ENCODE results near the gene HOXC10. TPM values are rescaled to one million over a fixed set of nuclear protein-coding genes. Genes with fewer than 3 reads are reported as not detected.

HOXC10 gene
- total RNA-seq, 3 donors from 2014 or later (not counting 1 experiment from before 2014, with no cell fraction given), result not detected

- H3K27me3 Mint-ChIP-seq (ENCODE audit: low read depth in 2 of 2), result peaks cover 87 to 92% of the 10 kb centered on the region in 2 donors
- ATAC-seq (no peak), DNase-seq (no peak)
- intact Hi-C loops (cut with micrococcal nuclease), result loop anchor here (2.0 to 10.0 kb wide), 2 partner anchors 14 to 194 kb away; no protein-coding TSS in a partner anchor
- peak overlapping the region; percentile 56 for H3K4me3 Mint-ChIP-seq
- H3K4me3 ChIP-seq (ENCODE audit: low read length), result no peak overlapping the region
- H3K27ac Mint-ChIP-seq, result no peak overlapping the region
- peaks cover 5% of the 10 kb centered on the region for H3K9me3 ChIP-seq (ENCODE audit: control insufficient read depth, insufficient read depth, low read length)
- H3K36me3 ChIP-seq (ENCODE audit: control insufficient read depth, insufficient read depth, low read length), result no peaks in the 10 kb centered on the region
- peaks cover 34 to 53% of the 10 kb centered on the region in 2 donors for H3K4me1 Mint-ChIP-seq
- no peak overlapping the region for H3K27ac ChIP-seq (ENCODE audit: low read length)
- WGBS (ENCODE audit: insufficient coverage), result 10% methylated on average over 5 of the region's 5 CpGs
- no peaks in the 10 kb centered on the region for H3K9me3 Mint-ChIP-seq
- H3K27me3 ChIP-seq (ENCODE audit: control insufficient read depth, insufficient read depth, low read length), result peaks cover 91% of the 10 kb centered on the region
- H3K36me3 Mint-ChIP-seq, result peaks cover 5% of the 10 kb centered on the region
- TF ChIP-seq, protein P1, sequence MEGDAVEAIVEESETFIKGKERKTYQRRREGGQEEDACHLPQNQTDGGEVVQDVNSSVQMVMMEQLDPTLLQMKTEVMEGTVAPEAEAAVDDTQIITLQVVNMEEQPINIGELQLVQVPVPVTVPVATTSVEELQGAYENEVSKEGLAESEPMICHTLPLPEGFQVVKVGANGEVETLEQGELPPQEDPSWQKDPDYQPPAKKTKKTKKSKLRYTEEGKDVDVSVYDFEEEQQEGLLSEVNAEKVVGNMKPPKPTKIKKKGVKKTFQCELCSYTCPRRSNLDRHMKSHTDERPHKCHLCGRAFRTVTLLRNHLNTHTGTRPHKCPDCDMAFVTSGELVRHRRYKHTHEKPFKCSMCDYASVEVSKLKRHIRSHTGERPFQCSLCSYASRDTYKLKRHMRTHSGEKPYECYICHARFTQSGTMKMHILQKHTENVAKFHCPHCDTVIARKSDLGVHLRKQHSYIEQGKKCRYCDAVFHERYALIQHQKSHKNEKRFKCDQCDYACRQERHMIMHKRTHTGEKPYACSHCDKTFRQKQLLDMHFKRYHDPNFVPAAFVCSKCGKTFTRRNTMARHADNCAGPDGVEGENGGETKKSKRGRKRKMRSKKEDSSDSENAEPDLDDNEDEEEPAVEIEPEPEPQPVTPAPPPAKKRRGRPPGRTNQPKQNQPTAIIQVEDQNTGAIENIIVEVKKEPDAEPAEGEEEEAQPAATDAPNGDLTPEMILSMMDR (IDR thresholded peaks at IDR 0.05), result no peak
- peaks cover 30% of the 10 kb centered on the region for H3K4me1 ChIP-seq (ENCODE audit: control insufficient read depth, insufficient read depth, low read length)
Observed at GRCh38 chr12:53988541-53989226, 3.7 kb downstream of the HOXC10 start.

DNA sequence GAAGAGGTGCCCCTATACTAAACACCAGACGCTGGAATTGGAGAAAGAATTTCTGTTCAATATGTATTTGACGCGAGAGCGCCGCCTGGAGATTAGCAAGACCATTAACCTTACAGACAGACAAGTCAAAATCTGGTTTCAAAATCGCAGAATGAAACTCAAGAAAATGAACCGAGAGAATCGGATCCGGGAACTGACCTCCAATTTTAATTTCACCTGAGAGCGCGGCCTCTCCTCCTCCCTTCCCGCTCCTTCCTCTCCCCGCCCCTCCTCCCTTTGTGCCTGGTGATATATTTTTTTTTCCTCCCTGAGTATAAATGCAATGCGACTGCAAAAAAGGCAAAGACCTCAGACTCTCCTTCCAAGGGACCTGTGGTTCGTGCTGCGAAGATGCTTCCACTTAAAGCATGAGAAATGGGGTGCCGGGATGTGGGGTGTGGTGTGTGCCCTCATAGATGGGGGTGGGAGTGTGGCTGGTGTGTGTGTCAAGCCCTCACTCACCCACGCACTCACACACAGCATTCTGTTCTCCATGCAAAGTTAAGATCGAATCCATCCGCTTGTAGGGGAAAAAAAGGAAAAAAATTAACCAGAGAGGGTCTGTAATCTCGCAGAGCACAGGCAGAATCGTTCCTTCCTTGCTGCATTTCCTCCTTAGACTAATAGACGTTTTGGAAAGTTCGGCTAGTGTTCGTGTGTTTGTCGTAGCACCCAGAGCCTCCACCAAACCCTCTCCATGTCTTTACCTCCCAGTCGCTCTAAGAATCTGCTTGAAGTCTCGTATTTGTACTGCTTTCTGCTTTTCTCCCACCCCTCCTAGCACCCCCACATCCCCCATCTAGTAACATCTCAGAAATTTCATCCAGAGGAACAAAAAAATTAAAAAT lies 4.5 kb downstream of the HOXC10 start:
- H3K4me1 ChIP-seq (ENCODE audit: control insufficient read depth, insufficient read depth, low read length), result peaks cover 36% of the 10 kb centered on the region
- TF ChIP-seq, protein P1 (IDR thresholded peaks at IDR 0.05), result peak; percentile 51

DNA sequence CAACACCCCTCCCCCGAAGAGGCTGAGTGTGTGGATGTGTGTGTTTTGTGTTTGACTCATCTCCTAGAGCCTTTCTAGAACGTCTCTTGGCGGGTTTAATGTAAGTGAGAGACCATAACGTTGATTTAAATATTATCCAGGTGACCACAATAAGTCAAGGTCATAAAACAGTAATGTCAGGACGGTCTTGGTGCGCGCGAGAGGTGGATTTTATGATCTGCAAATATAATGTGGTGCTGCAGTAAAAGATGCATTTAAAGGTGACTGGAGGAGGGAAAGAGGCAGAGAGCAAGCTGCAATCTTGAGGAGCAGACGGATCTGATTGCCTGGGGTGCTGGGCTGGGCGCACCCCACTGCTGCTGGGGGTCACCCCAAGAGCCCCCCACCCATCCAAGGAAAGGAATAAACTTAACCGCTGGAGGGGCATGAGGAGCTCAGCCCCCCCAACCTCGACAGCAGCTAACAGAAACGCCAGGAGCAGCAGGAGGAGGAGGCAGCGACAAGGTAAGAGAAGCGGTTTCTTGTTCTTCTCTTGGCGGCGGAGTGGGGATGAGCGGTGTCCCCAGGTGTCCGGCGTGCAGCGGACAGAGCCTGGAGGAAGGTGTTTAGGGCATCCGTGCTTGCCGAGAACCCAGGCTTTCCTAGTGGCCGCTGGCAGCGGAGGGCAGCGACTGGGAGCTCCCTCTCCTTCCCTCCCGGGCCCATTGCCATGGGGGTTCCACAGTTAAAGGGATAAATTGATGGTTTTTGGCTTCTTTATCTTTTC lies 5.5 kb downstream of the HOXC10 start:
- Mint-ChIP-seq H3K36me3 (peaks cover 5% of the 10 kb centered on the region), H3K27ac (peak overlapping the region in 1 of 2 donors; percentile 16), H3K27me3 (ENCODE audit: low read depth in 2 of 2) (peaks cover 93% of the 10 kb centered on the region in 2 donors), H3K9me3 (no peaks in the 10 kb centered on the region), H3K4me3 (peak overlapping the region; percentile 33), H3K4me1 (peaks cover 44 to 61% of the 10 kb centered on the region in 2 donors)
- 11% methylated on average over 22 of the region's 27 CpGs for WGBS (ENCODE audit: insufficient coverage)
- intact Hi-C loops (cut with micrococcal nuclease), result no loop called here
- TF ChIP-seq, protein P1 (IDR thresholded peaks at IDR 0.05), result no peak
- H3K4me3 ChIP-seq (ENCODE audit: low read length), result no peak overlapping the region
- DNase-seq (no peak), ATAC-seq (no peak)
- H3K4me1 ChIP-seq (ENCODE audit: control insufficient read depth, insufficient read depth, low read length), result peaks cover 37% of the 10 kb centered on the region
- H3K27me3 ChIP-seq (ENCODE audit: control insufficient read depth, insufficient read depth, low read length), result peaks cover 95% of the 10 kb centered on the region
- H3K36me3 ChIP-seq (ENCODE audit: control insufficient read depth, insufficient read depth, low read length), result no peaks in the 10 kb centered on the region
- H3K9me3 ChIP-seq (ENCODE audit: control insufficient read depth, insufficient read depth, low read length), result peaks cover under 1% of the 10 kb centered on the region
- H3K27ac ChIP-seq (ENCODE audit: low read length), result no peak overlapping the region

More for the DNA sequence above, 4.5 kb downstream of the HOXC10 start:
- H3K9me3 ChIP-seq (ENCODE audit: control insufficient read depth, insufficient read depth, low read length), result peaks cover 5% of the 10 kb centered on the region
- Mint-ChIP-seq H3K9me3 (no peaks in the 10 kb centered on the region), H3K27ac (no peak overlapping the region), H3K27me3 (ENCODE audit: low read depth in 2 of 2) (peaks cover 91 to 94% of the 10 kb centered on the region in 2 donors), H3K4me1 (peaks cover 41 to 60% of the 10 kb centered on the region in 2 donors), H3K36me3 (peaks cover 5% of the 10 kb centered on the region), H3K4me3 (peak overlapping the region; percentile 56)
- H3K27me3 ChIP-seq (ENCODE audit: control insufficient read depth, insufficient read depth, low read length), result peaks cover 92% of the 10 kb centered on the region
- WGBS (ENCODE audit: insufficient coverage), result 4% methylated on average over 25 of the region's 28 CpGs
- H3K36me3 ChIP-seq (ENCODE audit: control insufficient read depth, insufficient read depth, low read length), result no peaks in the 10 kb centered on the region
- H3K4me3 ChIP-seq (ENCODE audit: low read length), result no peak overlapping the region
- no peak overlapping the region for H3K27ac ChIP-seq (ENCODE audit: low read length)
- DNase-seq (peak in 1 of 2 donors; percentile 70), ATAC-seq (no peak)
- intact Hi-C loops (cut with micrococcal nuclease), result loop anchor here (2.0 to 10.0 kb wide), 2 partner anchors 13 to 195 kb away; no protein-coding TSS in a partner anchor

Measured in natural killer cell (primary cell).